ENCODE results near the gene PDPR.
A peak's percentile ranks its signal among the peaks of the same experiment; 100 is the strongest.
"Not testable (repeated sequence)": the region's sequence is repeated elsewhere in the genome, so short reads cannot be mapped to it uniquely, and the experiment has no call there.

The PDPR gene

GRCh38 chr16:70151941-70152509 lies 37.9 kb downstream of the PDPR start:
- no peak overlapping the region for H3K4me3 ChIP-seq (replicated peaks in 1 of 2; ENCODE audit: low read depth in 2 of 2, low read length in 2 of 2)
- peak in 1 of 2 donors; percentile 9 for DNase-seq (ENCODE audit: low read depth in 2 of 2)
- no peak for TF ChIP-seq CTCF (IDR thresholded peaks at IDR 0.05; ENCODE audit: low read depth, low read length)

GRCh38 chr16:70152578-70153302 lies 38.6 kb downstream of the PDPR start:
- no peak for TF ChIP-seq CTCF (IDR thresholded peaks at IDR 0.05; ENCODE audit: low read depth, low read length)
- DNase-seq (ENCODE audit: low read depth in 2 of 2): no peak
- no peak overlapping the region for H3K4me3 ChIP-seq (replicated peaks in 1 of 2; ENCODE audit: low read depth in 2 of 2, low read length in 2 of 2)

- not testable (repeated sequence) for H3K4me3 ChIP-seq (replicated peaks in 1 of 2; ENCODE audit: low read depth in 2 of 2, low read length in 2 of 2); DNase-seq (ENCODE audit: low read depth in 2 of 2)
Observed at GRCh38 chr16:70154736-70155135, 40.6 kb downstream of the PDPR start.

GRCh38 chr16:70156207-70156978 lies 42.3 kb downstream of the PDPR start:
- DNase-seq (ENCODE audit: low read depth in 2 of 2): no peak
- no peak overlapping the region for H3K4me3 ChIP-seq (replicated peaks in 1 of 2; ENCODE audit: low read depth in 2 of 2, low read length in 2 of 2)
- no peak for TF ChIP-seq CTCF (IDR thresholded peaks at IDR 0.05; ENCODE audit: low read depth, low read length)

GRCh38 chr16:70157105-70157476 lies 43.0 kb downstream of the PDPR start:
- DNase-seq (ENCODE audit: low read depth in 2 of 2): no peak
- no peak overlapping the region for H3K4me3 ChIP-seq (replicated peaks in 1 of 2; ENCODE audit: low read depth in 2 of 2, low read length in 2 of 2)
- no peak for TF ChIP-seq CTCF (IDR thresholded peaks at IDR 0.05; ENCODE audit: low read depth, low read length)

GRCh38 chr16:70157477-70158260 lies 43.5 kb downstream of the PDPR start:
- no peak for TF ChIP-seq CTCF (IDR thresholded peaks at IDR 0.05; ENCODE audit: low read depth, low read length)
- DNase-seq (ENCODE audit: low read depth in 2 of 2): no peak
- H3K4me3 ChIP-seq (replicated peaks in 1 of 2; ENCODE audit: low read depth in 2 of 2, low read length in 2 of 2): no peak overlapping the region

Measured in cardiac fibroblast (primary cell).